Heart right ventricle (tissue), 16 donors: ENCODE results near the gene VPS35. TPM values are rescaled to one million over a fixed set of nuclear protein-coding genes. Genes with fewer than 3 reads are reported as not detected.

Experiments used
- ATAC-seq, 8 donors: fragments of 200-7000 bp; cut with Tn5 transposase; one replicate each; pipeline ENCODE4 v1.9.1; 2020; ENCODE audit warnings: mild to moderate bottlenecking in 8 of 8, moderate library complexity in 8 of 8, moderate number of reproducible peaks in 1 of 8
- DNase-seq, 2 donors: peaks; one replicate each; pipeline ENCODE4 v3.0.0-alpha.2; 2020
- H3K27ac ChIP-seq, 10 donors: fragments of 200-600 bp; sonication (generic) in 2 of 10; one replicate each; pipeline versions ENCODE4 v1.5.0 to v1.8.0; 2020 to 2022; ENCODE audit warnings: mild to moderate bottlenecking in 3 of 10
- H3K27me3 ChIP-seq, 7 donors: fragments of 200-600 bp; one replicate each; pipeline ENCODE4 v1.8.0; 2021 to 2022; ENCODE audit warnings: mild to moderate bottlenecking in 2 of 7
- H3K36me3 ChIP-seq, 9 donors: fragments of 200-600 bp; sonication (generic) in 1 of 9; one replicate each; pipeline versions ENCODE4 v1.5.0 to v1.8.0; 2020 to 2022; ENCODE audit warnings: mild to moderate bottlenecking in 2 of 9
- H3K4me1 ChIP-seq, 9 donors: fragments of 200-600 bp; sonication (generic) in 1 of 9; one replicate each; pipeline versions ENCODE4 v1.5.0 to v1.8.0; 2020 to 2022; ENCODE audit warnings: mild to moderate bottlenecking in 4 of 9
- H3K4me3 ChIP-seq, 10 donors: fragments of 200-600 bp; sonication (generic) in 2 of 10; one replicate each; pipeline versions ENCODE4 v1.5.0 to v1.8.0; 2020 to 2022; ENCODE audit warnings: mild to moderate bottlenecking in 7 of 10, moderate library complexity in 2 of 10
- H3K9me3 ChIP-seq, 11 donors: fragments of 200-600 bp in 10 of 11; sonication (generic) in 2 of 11; one replicate each; pipeline versions ENCODE4 v1.5.0 to v1.8.0; 2013 to 2022; ENCODE audit warnings: mild to moderate bottlenecking in 2 of 11, control low read depth in 1 of 11, moderate library complexity in 1 of 11
- CTCF ChIP-seq, 9 donors: fragments of 200-600 bp; sonication (generic) in 2 of 9; IDR thresholded peaks; one replicate each; pipeline versions ENCODE4 v1.5.0 to v1.8.0; 2021 to 2022; ENCODE audit warnings: antibody characterized with exemption in 9 of 9, mild to moderate bottlenecking in 5 of 9, moderate library complexity in 1 of 9
- WGBS, 2 donors: extraction: QIAGEN DNeasy Blood & Tissue Kit; methylation state at CpG; one replicate each; pipeline ENCODE4 v1.1.7; 2013; ENCODE audit warnings: inconsistent platforms in 1 of 2; 5-methylcytosine and 5-hydroxymethylcytosine counted together
- intact Hi-C, 10 donors: fragments of 100-400 bp; cut with DNase I; formaldehyde crosslinking; loops; one replicate each; pipeline versions ENCODE4 v1.11.1 to v1.14.2; 2022
- polyA plus RNA-seq, 2 donors: library from polyadenylated mRNA; stranded (reverse); fragments of 200-250 nt; gene quantifications; one replicate each; pipeline ENCODE4 v1.2.3, GENCODE V29; 2013
- total RNA-seq, 10 donors: library from RNA; stranded (reverse); fragmentation: NEBNext Ultra II Directional in 3 of 10; extraction: Animal tissue kit (Norgen Biotek cat#: 25700) in 3 of 10; gene quantifications; one replicate each; pipeline versions ENCODE4 v1.2.1 to v1.2.4, GENCODE V29; 2021 to 2023
- donor health status: Arrhythmogenic right ventricular cardiomyopathy.
- donor health status: ischemic (EF 13 %, LVEDD 7.1; RV severe dilation, severe dysfunction).
- donor health status: healthy with polysubstance abuse.
- donor health status: DM: no; HTN: yes; CAD: no.
- donor health status: DM: no; HTN: no; CAD: no.
- donor health status: ischemic (EF 25% LVEDD 6.9; RV normal size, moderate dysfunction).
- donor health status: ischemic (EF 25% LVEDD 5.7; RV mildly dilated, moderate dysfunction).
- donor health status: healthy.
- donor health status: DM: yes; HTN: yes; CAD: no.
- donor health status: Ischemic cardiomyopathy.
- donor health status: ischemic (EF 35%, LVEDD 5.7; RV mildly dilated, moderate dysfunction).
- donor health status: nonischemic (EF 11% LVEDD 7.7; RV severe dilation, severe dysfunction).
- donor health status: DM: yes; HTN: yes; CAD: no.
- donor health status: PGD.
- donor health status: ischemic (EF 29% LVEDD 5.4; RV normal size, mild dysfunction).
- donor health status: nonischemic (EF 23%, LVEDD 6.1; RV moderate dilation, normal function).

VPS35 gene
- total and polyA plus RNA-seq, 12 donors = 12.7 to 106 (median 89.6) TPM

- 58 to 63% methylated on average over 3 of the region's 3 CpGs for WGBS, 2 donors
- H3K4me3 ChIP-seq = no peak overlapping the region
- no peak for DNase-seq
- no peaks in the 10 kb centered on the region for H3K27me3 ChIP-seq
- no peaks in the 10 kb centered on the region for H3K9me3 ChIP-seq
- peak overlapping the region in 1 of 10 donors; percentile 10 for H3K27ac ChIP-seq
- peaks cover 0 to 15% (median 0%) of the 10 kb centered on the region in 9 donors for H3K4me1 ChIP-seq
- H3K36me3 ChIP-seq = peaks cover 0 to 41% (median 0%) of the 10 kb centered on the region in 9 donors
- no peak for TF ChIP-seq CTCF (IDR thresholded peaks at IDR 0.05)
- no peak for ATAC-seq
- intact Hi-C loops = loop anchor here in 1 of 10 donors (5.0 kb wide), 1 partner anchor 55 kb away; no protein-coding TSS in a partner anchor
Measured at GRCh38 chr16:46612121-46612520, 76.9 kb downstream of the VPS35 start.

- Histone ChIP-seq H3K27ac (no peak overlapping the region), H3K4me1 (peaks cover 0 to 6% (median 0%) of the 10 kb centered on the region in 9 donors), H3K27me3 (no peaks in the 10 kb centered on the region), H3K4me3 (no peak overlapping the region), H3K9me3 (no peaks in the 10 kb centered on the region), H3K36me3 (peaks cover 0 to 39% (median 0%) of the 10 kb centered on the region in 9 donors)
- ATAC-seq (no peak), DNase-seq (no peak)
- intact Hi-C loops = loop anchor here in 6 of 10 donors (2.0 to 5.0 kb wide), 4 partner anchors 45 to 55 kb away; no protein-coding TSS in a partner anchor
- peak in 8 of 9 donors; percentile 25 to 61 (median 55) for TF ChIP-seq CTCF (IDR thresholded peaks at IDR 0.05)
- 68 to 80% methylated on average over 1 of the region's 1 CpG for WGBS, 2 donors
Measured at GRCh38 chr16:46607529-46607928, 81.4 kb downstream of the VPS35 start.

- intact Hi-C loops = loop anchor here in 6 of 10 donors (2.0 to 5.0 kb wide), 4 partner anchors 44 to 54 kb away; no protein-coding TSS in a partner anchor
- no peak overlapping the region for H3K4me3 ChIP-seq
- H3K27ac ChIP-seq = no peak overlapping the region
- H3K4me1 ChIP-seq = no peaks in the 10 kb centered on the region
- ATAC-seq (no peak), DNase-seq (no peak)
- peaks cover 0 to 50% (median 0%) of the 10 kb centered on the region in 9 donors for H3K36me3 ChIP-seq
- no peak for TF ChIP-seq CTCF (IDR thresholded peaks at IDR 0.05)
- no peaks in the 10 kb centered on the region for H3K27me3 ChIP-seq
- no peaks in the 10 kb centered on the region for H3K9me3 ChIP-seq
- WGBS, 2 donors = 89 to 90% methylated on average over 5 of the region's 5 CpGs
Measured at GRCh38 chr16:46606231-46606630, 82.7 kb downstream of the VPS35 start.

Other genes with a start within 250 kb of the VPS35 start
- 1 to 10 TPM in 4 of 10 donors, under 1 TPM in 6; 0.26 to 4.1 (median 0.84) TPM for gene SHCBP1, start 67.8 kb downstream of the VPS35 start, total RNA-seq
- 1 to 10 TPM in 1 of 2 donors, under 1 TPM in 1; 0.30 to 1.8 TPM for gene SHCBP1, start 67.8 kb downstream of the VPS35 start, polyA plus RNA-seq
- 1 to 10 TPM in 8 of 10 donors, under 1 TPM in 2; 0.56 to 2.7 (median 1.9) TPM for gene ORC6, start 481 bp upstream of the VPS35 start, total RNA-seq
- gene ORC6, start 481 bp upstream of the VPS35 start, polyA plus RNA-seq = 1 to 10 TPM; 2.5 TPM
- 100 to 1,000 TPM; 220 to 458 (median 262) TPM for gene MYLK3, start 59.2 kb upstream of the VPS35 start, total RNA-seq
- gene MYLK3, start 59.2 kb upstream of the VPS35 start, polyA plus RNA-seq = 10 to 100 TPM; 63.5 to 69.5 TPM
- 10 to 100 TPM in 9 of 10 donors, 1 to 10 TPM in 1; 8.6 to 17.8 (median 12.3) TPM for gene C16orf87, start 142.0 kb upstream of the VPS35 start, total RNA-seq
- gene C16orf87, start 142.0 kb upstream of the VPS35 start, polyA plus RNA-seq = 1 to 10 TPM; 3.1 to 8.3 TPM
- 10 to 100 TPM in 9 of 10 donors, 1 to 10 TPM in 1; 8.6 to 23.7 (median 18.7) TPM for gene GPT2, start 195.2 kb upstream of the VPS35 start, total RNA-seq
- gene GPT2, start 195.2 kb upstream of the VPS35 start, polyA plus RNA-seq = 1 to 10 TPM; 6.7 to 8.0 TPM